ENCODE data around the gene FERD3L.

FERD3L gene

DNA sequence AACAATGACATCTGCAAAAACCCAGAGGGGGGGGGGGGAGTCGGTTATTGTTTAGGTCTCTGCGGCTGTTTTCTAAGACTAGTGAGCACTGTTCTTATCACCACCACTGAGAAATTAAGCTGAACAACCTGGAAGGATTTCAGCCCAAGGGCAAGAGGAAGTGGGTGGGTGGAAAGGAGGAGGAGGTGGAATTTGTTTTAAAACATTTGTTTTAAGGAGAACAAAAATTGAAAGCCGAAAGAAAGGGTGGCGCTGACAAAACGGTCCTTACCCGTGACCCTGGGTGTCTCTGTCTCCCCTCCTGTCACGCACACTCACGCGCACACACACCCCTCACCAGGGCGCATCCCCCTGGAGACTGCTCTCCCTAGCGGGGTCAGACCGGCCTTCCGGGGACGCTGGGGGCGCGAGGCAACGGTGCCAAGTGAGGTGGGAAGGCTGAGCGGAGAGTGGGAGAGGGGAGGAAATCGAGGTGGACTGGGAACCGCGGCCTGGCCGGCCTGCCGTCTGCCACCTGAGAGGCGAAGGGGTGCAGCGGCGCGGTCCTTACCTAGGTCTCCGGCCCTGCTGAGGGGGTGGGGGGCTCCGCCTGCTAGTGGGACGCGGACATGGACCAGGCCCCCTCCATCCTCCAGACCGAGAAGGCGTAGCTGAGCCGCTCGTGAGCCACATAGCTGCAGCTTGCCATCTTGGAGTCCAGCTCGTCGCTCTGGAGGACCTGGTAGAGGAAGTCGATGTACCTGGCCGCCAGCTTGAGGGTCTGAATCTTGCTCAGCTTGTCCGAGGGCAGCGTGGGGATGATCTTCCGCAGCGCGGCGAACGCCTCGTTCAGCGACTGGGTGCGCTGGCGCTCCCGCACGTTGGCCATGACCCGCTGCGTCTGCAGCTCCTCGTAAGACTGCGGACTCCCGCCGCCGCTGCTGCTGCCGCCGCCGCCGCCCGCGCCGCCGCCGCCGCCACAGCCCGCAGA is 28.8 kb downstream of the FERD3L start:
- H3K4me3 ChIP-seq, result peak overlapping the region; percentile 63 to 66
- H3K27ac ChIP-seq, result peak overlapping the region; percentile 64 to 65
- H3K4me1 ChIP-seq, result peaks cover 0 to 25% (median 17%) of the 10 kb centered on the region in 4 donors
- H3K9me3 ChIP-seq, result no peaks in the 10 kb centered on the region
- intact Hi-C loops (cut with DNase I; ENCODE audit: low total_unique reads), result no loop called here
- TF ChIP-seq, protein P1, sequence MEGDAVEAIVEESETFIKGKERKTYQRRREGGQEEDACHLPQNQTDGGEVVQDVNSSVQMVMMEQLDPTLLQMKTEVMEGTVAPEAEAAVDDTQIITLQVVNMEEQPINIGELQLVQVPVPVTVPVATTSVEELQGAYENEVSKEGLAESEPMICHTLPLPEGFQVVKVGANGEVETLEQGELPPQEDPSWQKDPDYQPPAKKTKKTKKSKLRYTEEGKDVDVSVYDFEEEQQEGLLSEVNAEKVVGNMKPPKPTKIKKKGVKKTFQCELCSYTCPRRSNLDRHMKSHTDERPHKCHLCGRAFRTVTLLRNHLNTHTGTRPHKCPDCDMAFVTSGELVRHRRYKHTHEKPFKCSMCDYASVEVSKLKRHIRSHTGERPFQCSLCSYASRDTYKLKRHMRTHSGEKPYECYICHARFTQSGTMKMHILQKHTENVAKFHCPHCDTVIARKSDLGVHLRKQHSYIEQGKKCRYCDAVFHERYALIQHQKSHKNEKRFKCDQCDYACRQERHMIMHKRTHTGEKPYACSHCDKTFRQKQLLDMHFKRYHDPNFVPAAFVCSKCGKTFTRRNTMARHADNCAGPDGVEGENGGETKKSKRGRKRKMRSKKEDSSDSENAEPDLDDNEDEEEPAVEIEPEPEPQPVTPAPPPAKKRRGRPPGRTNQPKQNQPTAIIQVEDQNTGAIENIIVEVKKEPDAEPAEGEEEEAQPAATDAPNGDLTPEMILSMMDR (IDR thresholded peaks at IDR 0.05), result no peak
- no peaks in the 10 kb centered on the region for H3K36me3 ChIP-seq
- DNase-seq, result peak; percentile 22 to 66
- peaks cover 0 to 51% of the 10 kb centered on the region in 2 donors for H3K27me3 ChIP-seq

DNA sequence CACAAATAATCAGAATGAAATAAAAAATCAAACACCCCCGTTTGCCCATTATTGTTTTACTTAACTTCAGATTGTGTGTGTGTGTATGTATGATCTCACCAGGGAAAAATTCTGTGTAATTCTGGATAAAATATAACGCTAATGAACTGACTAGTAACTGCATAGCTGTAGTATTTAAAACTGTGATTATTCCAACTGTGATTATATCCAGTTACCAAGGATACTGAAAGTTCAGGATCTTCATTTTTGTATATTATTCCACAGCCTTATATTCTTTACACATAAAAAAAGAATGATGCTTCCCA is 30.7 kb downstream of the FERD3L start:
- Histone ChIP-seq H3K4me3 (no peak overlapping the region), H3K27me3 (peaks cover 0 to 48% of the 10 kb centered on the region in 2 donors), H3K36me3 (no peaks in the 10 kb centered on the region), H3K27ac (no peak overlapping the region), H3K9me3 (no peaks in the 10 kb centered on the region), H3K4me1 (peaks cover 0 to 25% (median 17%) of the 10 kb centered on the region in 4 donors)
- intact Hi-C loops (cut with DNase I; ENCODE audit: low total_unique reads), result no loop called here
- DNase-seq, result no peak
- TF ChIP-seq, protein P1 (IDR thresholded peaks at IDR 0.05), result no peak

DNA sequence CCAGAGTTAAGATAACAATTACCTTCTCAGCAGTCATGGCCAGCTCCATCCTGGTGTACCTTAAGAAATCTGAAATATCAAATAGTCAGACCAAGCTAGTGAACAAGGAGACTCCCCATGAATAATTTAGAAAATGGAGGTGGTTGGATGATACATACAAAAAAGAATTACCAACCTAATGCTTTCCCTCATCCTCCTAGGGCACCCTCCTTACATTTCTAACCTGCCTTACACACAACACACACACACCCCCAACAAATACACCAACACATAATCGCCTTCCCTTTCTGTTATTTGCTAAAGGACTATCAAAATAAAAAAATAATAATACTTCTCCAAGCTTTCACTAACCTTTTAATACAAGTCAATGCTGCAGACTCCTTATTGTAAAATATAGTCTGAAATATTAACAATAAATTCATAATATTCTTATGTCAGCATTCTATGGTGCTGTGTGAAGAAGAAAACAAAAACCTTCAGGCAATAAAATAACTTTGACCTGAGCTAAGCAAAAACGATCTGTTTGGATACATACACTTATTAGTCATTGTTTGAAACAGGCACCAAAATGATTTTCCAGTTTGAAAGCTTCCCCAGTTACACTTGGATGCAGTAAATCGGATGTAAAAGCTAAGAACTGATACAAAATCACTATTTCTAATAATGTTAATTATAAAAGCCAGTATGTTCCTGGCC is 31.2 kb downstream of the FERD3L start:
- TF ChIP-seq, protein P1 (IDR thresholded peaks at IDR 0.05), result no peak
- Histone ChIP-seq H3K9me3 (no peaks in the 10 kb centered on the region), H3K27ac (no peak overlapping the region), H3K27me3 (peaks cover 0 to 52% of the 10 kb centered on the region in 2 donors), H3K4me3 (no peak overlapping the region), H3K4me1 (peaks cover 0 to 25% (median 17%) of the 10 kb centered on the region in 4 donors), H3K36me3 (no peaks in the 10 kb centered on the region)
- intact Hi-C loops (cut with DNase I; ENCODE audit: low total_unique reads), result no loop called here
- no peak for DNase-seq

DNA sequence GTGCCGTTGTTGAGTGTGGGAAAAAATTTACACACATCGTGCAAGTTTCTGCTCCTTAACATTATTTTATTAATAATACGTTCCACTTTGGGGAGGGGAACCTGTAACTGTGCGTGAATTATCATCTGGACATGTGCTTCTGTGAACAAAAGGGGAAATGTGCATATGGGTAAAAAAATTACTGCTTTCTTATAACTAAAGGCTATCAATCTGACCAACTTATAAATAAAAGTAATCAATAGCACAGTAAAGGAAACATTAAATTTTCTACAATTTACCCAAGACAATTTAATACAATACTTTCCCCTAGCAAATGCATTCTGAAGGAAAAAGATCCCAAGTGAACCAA is 32.2 kb downstream of the FERD3L start:
- Histone ChIP-seq H3K27ac (no peak overlapping the region), H3K27me3 (peaks cover 0 to 52% of the 10 kb centered on the region in 2 donors), H3K9me3 (no peaks in the 10 kb centered on the region), H3K36me3 (no peaks in the 10 kb centered on the region), H3K4me1 (peaks cover 0 to 20% (median 16%) of the 10 kb centered on the region in 4 donors), H3K4me3 (peak overlapping the region in 1 of 2 donors; percentile 36)
- TF ChIP-seq, protein P1 (IDR thresholded peaks at IDR 0.05), result no peak
- DNase-seq, result no peak
- intact Hi-C loops (cut with DNase I; ENCODE audit: low total_unique reads), result no loop called here

DNA sequence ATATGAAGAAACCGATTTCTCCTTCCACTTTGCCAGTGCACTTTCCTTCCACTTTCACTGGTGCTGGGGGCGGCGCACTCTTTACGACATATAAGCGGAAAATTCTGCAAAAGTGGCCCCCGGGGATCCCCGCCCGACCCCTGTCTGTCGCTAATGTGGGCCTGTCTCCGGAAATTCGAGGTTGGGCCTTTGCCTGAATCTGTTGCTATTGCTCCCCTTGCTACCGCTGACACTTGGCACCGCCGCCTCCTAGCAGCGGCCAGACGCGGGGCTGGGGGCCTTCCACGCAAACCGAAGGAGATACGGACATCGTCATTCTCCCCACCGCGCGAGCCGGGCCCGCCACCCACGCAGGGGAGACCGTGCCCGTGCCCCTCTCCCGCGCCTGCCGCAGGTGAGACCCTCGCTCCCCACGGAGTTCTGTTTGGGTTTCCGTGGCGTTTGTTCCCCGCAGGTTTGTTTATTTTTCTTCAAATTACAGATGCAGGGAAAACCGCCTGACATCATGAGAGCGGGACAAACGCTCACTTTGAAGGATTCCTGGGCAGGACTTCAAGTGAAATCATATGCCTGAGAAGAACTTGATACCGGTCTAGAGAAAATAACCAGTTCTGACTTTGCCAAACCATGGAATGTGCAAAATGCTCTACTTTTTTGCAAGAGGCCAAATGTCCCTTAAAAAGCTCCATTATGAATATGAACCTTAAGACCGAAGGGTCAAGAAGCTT is 32.8 kb downstream of the FERD3L start:
- H3K36me3 ChIP-seq, result no peaks in the 10 kb centered on the region
- TF ChIP-seq, protein P1 (IDR thresholded peaks at IDR 0.05), result no peak
- peaks cover 0 to 48% of the 10 kb centered on the region in 2 donors for H3K27me3 ChIP-seq
- intact Hi-C loops (cut with DNase I; ENCODE audit: low total_unique reads), result no loop called here
- peak overlapping the region in 1 of 2 donors; percentile 46 for H3K27ac ChIP-seq
- H3K4me1 ChIP-seq, result peaks cover 0 to 19% (median 12%) of the 10 kb centered on the region in 4 donors
- DNase-seq, result no peak
- peak overlapping the region; percentile 36 to 37 for H3K4me3 ChIP-seq
- no peaks in the 10 kb centered on the region for H3K9me3 ChIP-seq
